Inflammatory macrophage treated with lipopolysaccharide for 1 hour (primary cell): ENCODE results near the gene NRM.
A peak's percentile ranks its signal among the peaks of the same experiment; 100 is the strongest.

Source experiments
- DNase-seq, 2 donors: peaks; one replicate each; pipeline ENCODE4 v3.0.0-alpha.2; 2020 to 2022

Gene NRM

GRCh38 chr6:30687659-30688431 lies 2.9 kb downstream of the NRM start:
- DNase-seq, result no peak

- peak; percentile 88 to 98 for DNase-seq
Measured at GRCh38 chr6:30686908-30687658, 3.7 kb downstream of the NRM start.

GRCh38 chr6:30686009-30686907 lies 4.5 kb downstream of the NRM start, which contains the start of gene PPP1R18:
Gene PPP1R18 (minus strand): TSS chr6:30686645. CDS start chr6:30686018, 627 bp downstream.
- DNase-seq, result peak; percentile 79 to 82

GRCh38 chr6:30685157-30686008 lies 5.4 kb downstream of the NRM start:
- peak in 1 of 2 donors; percentile 26 for DNase-seq

- DNase-seq, result peak; percentile 80 to 95
Measured at GRCh38 chr6:30684386-30685156, 6.2 kb downstream of the NRM start.

GRCh38 chr6:30683980-30684338 lies 6.8 kb downstream of the NRM start:
- peak in 1 of 2 donors; percentile 10 for DNase-seq

GRCh38 chr6:30683183-30683979 lies 7.4 kb downstream of the NRM start:
- peak; percentile 82 to 96 for DNase-seq

- peak; percentile 74 to 85 for DNase-seq
Measured at GRCh38 chr6:30682143-30683117, 8.4 kb downstream of the NRM start.

GRCh38 chr6:30681766-30682142 lies 9.0 kb downstream of the NRM start:
- no peak for DNase-seq

GRCh38 chr6:30679765-30680535 lies 10.8 kb downstream of the NRM start:
- DNase-seq, result no peak

GRCh38 chr6:30678964-30679726 lies 11.6 kb downstream of the NRM start:
- DNase-seq, result peak; percentile 55 to 88

GRCh38 chr6:30676660-30677285 lies 14.0 kb downstream of the NRM start:
- no peak for DNase-seq

GRCh38 chr6:30672445-30673253 lies 18.1 kb downstream of the NRM start, which contains the start of gene DHX16:
Gene DHX16 (minus strand): TSS chr6:30673006. CDS start chr6:30672841, 165 bp downstream.
- peak; percentile 93 to 97 for DNase-seq

GRCh38 chr6:30670760-30671527 lies 19.8 kb downstream of the NRM start:
- no peak for DNase-seq

- DNase-seq, result peak; percentile 33 to 68
Measured at GRCh38 chr6:30666300-30666699, 24.5 kb downstream of the NRM start.
